ENCODE measurements around the gene HSPB7.
"Not testable (repeated sequence)": the region's sequence is repeated elsewhere in the genome, so short reads cannot be mapped to it uniquely, and the experiment has no call there.

Gene HSPB7

DNA sequence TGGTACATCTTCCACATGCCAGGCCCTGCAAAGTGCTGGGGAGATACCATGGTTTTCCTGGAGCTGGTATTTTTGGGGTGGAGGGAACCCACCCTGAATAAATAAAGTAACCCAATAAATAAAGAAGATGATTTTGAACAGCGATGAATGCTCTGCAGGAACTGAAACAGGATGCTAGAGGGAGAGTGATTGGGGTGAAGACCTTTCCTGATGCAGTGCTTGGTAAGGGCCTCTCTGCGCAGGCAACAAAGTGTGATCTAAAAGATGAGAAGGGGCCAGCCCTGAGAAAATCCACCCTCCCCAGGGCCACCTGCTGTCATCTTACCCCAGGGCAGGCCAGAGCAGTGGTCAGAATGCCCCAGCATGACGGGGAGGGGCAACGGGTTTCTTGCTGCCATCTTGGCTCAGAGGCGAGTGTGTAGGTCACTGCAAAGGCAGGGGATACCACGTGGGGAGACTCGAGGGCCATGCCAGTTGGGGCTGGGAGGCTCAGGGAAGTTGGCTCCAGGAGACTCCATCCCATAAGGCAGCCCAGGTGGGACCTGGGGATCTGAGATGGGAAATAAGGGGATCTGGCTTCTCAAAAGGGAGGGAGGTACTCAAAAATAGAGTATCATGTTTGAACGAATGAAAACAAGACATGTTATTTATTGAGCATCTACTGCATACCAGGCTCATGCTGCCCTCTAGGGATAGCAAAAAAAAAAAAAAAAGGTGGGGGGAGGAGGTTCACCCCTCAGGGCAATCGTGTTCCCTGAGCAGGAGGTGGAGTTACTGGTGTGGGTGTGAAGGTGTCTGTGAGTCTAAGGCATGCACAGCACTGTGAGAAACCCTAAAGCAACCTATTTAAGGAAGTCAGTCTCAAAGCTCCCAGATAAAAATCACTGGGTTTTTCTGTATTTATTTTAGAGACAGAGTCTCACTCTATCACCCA, 11.0 kb downstream of the HSPB7 start:
- DNase-seq = no peak

DNA sequence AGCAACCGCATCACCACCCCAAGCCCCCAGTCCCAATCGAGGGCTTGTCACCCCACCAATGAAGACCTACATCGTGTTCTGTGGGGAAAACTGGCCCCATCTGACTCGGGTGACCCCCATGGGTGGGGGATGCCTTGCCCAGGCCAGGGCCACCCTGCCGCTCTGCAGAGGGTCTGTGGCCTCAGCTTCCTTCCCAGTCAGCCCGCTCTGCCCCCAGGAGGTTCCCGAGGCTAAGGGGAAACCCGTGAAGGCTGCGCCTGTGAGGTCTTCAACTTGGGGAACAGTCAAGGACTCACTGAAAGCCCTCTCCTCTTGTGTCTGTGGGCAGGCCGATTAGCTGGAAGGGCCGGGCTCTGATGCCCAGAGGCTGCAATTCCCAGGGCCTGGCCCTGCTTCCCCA, 11.8 kb downstream of the HSPB7 start:
- DNase-seq = no peak

DNA sequence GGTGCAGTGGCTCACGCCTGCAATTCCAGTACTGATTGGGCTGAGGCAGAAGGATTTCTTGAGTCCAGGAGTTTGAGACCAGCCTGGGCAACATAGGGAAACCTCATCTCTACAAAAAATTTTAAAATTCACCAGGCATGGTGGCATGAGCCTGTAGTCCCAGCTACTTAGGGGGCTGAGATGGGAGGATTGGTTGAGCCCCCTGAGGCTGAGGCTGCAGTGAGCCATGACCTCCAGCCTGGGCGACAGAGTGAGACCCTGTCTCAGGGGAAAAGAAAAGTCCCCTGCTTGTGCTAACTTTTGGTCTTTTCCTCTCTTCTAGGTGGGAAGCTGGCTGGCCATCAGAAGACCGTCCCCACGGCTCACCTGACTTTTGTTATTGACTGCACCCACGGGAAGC, 12.2 kb downstream of the HSPB7 start:
- no peak for DNase-seq

DNA sequence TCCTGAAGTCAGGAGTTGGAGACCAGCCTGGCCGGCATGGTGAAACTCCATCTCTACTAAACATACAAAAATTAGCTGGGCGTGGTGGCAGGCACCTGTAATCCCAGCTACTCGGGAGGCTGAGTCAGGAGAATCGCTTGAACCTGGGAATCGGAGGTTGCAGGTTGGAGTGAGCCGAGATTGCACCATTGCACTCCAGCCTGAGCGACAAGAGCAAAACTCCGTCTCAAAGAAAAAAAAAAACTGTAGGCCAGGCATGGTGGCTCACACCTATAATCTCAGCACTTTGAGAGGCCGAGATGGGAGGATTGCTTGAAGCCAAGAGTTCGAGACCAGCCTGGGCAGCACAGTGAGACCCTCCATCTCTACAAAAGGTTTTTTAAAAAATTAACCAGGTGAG, 16.6 kb downstream of the HSPB7 start:
- DNase-seq = not testable (repeated sequence)

DNA sequence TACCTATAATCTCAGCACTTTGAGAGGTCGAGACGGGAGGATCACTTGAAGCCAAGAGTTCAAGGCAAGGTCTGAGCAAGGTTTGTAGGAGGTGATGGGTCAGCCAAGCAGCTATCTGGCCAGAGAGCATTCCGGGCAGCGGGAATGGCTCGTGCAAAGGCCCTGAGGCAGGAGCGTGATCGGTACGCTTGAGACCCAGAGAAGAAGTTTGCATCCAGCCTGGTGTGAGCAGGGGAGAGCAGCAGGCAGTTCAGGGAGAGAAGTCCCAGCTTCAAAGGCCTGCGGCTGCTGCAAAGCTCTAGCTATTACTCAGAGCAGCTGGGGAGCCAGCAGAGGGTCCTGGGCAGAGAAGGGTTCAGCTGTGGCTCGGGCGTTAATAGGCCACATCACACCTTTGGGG, 18.9 kb downstream of the HSPB7 start:
- DNase-seq = no peak

DNA sequence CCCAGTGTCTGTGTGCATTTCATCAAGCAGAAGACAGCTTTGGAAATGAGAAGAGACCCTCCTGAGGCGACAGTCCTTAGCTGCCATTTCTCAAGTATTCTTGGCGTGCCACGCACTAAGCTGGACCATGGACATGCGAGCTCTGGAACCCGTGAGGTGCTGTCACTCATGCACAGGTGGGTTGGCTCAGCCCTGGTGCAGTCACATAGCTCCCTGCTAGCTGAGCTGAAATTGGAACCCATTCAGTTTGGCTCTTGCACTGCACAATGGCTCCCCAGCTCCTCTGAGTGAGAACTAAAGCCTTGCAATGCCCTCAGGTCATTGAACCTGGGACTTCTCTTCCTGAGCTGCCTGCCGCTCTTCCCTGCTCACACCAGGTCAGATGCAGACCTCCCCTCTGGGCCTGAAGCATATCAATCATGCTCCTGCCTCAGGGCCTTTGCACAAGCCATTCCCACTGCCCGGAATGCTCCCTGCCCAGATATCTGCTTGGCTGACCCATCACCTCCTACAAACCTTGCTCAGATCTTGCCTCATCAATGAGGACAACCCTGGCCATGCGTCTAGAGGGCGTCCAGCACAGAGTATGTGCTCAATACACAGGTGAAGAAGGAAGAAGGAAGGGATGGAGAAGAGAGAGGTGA, 20.1 kb downstream of the HSPB7 start:
- DNase-seq = no peak

DNA sequence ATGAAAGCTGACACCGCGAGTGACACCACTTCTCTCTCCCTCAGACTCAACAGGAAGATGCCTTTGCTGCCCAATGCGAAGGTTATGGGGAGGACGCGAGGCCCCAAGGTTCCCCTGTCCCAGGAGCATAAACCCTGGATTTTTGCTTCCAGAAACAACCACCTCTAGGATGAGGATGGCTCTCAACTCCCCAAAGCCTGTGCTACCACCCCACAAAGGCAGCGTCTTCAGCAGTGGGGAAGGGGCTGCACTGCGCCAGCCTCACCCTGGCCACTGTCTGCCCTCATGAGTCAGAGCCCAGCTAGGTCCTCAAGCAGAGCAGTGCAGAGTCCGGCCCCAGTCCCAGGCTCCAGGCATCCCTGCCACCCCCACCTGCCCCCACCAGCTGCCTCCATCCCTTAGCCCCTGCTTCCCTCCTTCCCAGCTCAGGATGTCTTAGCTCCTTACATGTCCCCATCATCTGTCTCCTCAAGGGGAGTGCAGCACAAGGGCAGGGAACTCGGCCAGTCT, 20.7 kb downstream of the HSPB7 start:
- DNase-seq = no peak

DNA sequence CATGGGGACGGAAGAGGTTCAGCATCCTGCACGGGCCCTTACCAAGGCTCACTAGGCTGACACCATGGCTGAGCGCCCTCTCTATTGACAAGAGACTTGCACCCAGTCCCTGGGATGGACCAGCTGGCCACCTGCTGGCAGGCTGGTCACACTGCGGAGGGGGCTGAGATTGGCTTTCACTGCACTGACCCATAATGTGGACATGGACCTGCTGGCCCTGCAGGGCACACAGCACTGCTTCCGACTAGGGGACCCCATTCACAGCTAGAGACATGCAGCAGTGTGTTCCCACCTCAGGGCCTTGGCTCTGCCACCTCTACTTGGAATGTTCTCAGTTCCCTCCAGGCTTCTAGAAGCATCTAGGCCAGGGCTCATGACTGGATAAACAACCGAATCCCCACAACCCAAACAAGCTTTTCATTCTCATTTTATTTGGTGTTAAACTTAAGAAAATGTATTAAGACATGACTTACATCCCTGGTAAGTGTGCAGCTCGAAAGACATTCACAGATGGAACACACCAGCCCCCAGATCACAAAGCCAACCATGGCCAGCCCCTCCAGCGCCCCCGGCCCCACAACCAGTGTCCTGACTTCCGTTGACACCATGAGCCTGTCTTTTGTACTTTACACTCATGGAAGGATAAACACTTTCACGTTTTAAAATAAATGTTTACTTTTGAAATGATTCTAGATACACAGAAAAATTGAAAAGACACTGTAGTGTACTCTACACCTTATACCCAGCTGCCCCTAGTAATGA, 23.1 kb downstream of the HSPB7 start:
- peak; percentile 51 for DNase-seq

DNA sequence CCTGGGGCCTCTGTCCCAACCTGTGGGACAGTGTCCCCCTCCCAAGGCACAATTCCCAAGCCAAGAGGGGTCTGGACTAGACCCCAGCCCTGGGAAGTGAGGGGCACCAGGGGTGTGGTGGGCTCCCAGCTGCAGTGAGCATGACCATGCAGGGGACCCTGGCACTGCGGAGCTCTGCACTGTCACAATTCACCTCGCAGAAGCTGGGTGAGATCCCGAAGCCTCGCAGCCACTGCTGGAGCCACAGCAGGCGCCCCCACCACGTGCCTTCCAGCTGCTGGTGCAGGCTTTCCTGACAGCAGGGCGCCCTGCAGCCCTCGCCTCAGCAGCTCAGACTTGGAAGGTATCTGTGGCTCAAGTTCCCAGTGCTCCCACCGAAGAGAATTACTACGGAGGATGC, 23.8 kb downstream of the HSPB7 start:
- no peak for DNase-seq

DNA sequence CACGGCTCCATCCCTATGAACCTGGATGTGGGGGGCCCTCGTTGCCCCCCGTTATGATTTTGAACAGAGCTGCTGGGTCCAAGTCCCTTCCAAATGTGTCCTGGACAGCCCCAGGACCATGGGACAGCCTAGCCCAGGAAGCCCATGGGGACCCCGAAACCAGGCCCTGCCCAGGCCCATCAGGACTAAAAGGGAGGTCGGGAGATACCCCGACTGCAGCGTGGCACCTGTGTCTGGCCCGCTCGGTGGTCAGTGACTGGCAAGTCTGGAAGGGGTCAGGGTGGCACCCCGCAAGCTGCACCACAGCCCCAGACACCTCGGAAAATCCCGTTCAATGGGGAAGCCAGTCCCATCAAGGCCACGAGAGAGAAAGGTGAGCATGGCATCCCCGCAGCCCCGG, 24.2 kb downstream of the HSPB7 start:
- no peak for DNase-seq

DNA sequence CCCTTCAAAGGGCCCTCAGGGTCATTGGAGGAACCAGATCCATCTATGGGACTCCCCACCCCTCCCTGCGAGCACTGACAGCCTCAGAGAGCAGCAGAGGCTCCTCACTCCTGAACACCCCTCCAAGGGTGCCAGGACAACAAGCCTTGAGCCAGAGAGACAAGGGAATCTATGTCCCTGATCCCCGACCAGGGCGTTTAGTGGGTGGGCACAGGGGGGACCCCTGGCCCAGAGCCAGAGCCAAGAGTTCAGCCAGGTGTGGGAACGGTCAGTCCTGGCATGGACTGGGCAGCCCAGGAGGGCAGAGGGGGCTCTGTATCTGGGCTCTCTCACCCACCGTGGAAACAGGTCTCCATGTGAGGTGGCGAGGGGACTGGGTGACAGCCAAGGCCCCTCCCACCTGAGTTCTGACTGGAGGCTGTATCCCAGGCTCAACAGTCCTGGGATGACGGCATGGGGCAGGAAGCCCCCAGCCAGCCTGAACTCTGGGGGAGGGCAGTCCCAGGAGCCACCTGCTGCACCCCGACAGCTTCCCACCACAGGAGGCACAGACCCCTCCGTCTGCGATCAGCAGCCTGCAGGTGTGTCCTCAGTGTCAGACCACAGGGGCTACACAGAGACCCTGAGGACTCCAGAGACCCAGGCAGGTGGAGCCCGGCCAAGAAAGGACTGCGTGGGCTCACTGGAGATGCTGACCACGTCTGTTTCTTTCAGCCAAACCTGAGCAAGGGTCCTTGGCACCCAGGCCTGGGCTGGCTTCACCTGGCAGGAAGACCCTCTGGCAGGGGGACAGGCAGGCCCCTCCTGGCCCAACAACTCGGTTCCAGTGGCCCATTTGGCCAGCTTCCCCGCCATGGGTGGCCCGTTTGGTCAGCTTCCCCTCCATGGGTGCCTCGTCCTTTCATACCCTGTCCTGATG, 25.0 kb downstream of the HSPB7 start:
- DNase-seq = no peak

DNA sequence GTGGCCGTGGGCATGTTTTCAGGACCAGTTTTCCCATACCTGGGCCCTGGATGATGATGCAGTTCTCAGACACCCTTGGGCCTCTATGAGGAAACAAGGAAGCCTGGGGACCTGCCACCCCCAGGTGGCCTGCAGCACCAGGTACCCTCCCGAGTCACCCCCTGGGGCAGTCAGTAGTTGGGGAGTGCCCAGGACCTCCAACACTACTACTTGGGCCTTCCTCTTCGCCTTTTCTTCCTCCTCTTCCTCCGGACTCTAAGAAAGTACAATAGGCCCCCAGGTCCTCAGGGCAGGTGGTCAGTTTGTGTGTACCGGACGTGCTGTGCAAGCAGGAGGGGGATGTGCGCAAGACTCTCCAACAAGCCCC, 25.7 kb downstream of the HSPB7 start:
- DNase-seq = no peak

DNA sequence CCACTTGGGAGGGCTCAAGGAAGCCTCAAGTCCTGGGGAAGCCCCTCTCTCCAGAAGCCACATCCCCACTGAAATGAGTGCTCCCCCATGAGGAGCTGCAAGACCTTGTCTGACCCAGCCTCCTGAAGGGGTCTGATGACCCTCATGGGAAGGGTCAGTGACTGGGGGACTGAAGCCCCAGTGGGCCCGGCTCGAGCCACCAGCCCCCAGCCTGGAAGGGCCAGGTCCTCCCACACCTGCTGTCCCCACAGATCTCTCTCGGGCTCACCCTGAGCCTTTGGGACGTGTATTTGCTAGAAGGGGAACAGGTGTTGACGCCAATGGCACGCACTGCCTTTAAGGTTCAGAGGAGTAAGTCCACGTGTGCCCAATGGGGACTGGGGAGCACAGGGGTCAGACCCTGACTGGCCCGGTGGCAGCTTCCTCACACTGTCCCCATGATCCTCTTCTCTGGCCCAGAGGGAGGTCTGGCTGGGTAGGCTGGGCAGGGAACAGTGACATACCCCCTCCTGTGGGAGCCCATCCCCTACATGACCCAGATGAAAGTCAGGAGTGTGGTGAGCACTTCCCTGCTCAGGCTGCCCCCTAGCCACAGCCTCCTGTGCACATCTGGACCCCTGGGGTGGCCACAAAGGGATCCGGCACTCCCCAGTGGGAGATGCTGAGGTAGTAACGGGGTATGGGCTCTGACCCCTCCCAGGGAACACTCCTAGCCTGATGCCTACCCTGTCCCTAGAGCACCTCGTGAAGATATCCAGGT, 26.2 kb downstream of the HSPB7 start:
- DNase-seq = no peak

DNA sequence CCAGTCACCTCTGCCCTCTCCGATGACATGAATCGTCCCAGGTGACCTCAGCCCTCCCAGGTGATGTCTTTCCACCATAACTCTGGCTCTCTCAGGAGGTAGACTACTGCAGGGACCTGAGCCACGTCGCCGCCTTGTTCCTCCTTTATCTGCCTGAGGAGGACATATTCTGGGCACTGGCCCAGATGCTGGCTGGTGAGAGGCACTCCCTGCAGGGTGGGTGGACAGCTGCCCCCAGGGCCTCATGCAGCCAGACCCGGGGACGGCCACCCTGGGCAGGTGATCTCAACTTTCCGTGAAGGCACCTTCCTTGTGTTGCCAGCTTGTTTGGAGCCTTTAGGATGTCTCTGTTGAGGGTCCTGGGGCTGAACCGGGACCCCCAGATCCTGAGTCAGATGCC, 28.1 kb downstream of the HSPB7 start:
- DNase-seq = no peak

DNA sequence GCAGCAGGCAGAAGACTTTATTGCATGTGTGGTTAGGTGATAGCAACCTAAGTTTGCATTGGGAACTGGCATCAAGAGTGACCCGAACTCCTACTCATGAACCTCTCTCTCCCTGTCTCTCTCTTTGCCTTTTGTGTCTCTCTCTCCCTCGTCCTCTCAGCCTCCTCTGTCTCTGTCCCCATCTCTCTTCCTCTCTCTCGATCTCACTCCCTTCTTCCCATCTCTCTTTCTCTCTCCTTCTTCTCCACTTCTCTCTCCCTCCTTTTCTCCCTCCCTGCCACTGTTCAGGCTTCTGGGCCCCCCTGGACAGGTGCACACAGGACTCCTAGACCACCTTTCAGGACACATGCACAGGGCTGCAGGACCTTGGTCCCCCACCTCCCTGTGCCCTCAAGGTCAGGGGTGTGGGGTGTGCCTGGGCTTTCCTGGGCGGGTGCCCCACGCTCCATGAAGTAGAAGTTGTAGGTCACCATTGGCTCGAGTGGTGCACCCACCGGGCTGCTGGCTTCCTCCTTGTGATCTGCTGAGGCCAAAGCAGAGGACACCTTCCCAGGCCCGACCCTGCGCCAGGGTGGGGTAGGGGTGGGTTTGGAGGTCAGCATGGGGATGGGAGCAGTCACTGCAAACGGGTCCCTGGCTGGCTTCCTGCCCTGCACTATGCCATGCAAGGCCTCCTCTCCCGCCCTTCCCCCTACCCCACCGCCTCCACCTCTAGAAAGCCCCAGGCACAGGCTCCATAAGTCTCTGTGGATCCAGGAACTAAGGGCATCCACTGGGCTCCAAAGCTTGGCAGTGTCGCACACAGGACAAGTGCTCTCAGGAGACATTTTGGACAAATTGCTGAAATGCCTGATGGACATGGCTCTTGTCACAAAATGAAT, 28.7 kb downstream of the HSPB7 start:
- DNase-seq = no peak

DNA sequence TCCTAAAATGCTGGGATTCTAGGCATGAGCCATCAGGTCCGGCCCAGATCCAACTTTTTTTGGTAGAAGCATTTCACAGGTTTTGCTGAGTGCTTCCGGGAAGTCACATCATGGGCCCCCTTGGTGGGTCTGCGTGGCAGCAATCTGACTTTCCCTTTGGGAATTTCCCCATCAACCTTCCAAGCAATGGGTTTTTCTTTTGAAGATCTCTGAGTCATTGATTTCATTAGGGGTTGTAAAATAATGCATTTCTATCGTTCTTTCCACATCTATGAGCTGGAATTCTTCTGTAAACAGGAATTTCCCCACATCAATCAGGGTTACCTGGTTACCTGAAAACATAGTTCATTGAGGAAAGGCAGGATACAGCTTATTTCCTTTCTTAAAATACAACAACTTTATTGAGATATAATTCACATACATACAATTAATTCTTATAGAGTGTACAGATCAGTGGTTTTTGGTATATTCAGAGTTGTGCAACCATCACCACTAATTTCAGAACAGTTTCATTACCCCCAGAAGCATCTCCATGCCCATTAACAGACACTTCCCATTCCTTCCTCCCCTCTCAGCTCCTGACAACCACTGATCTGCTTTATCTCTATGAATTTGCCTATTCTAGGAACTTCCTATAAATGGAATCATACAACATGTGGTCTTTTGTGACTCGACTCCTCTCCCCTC, 32.1 kb downstream of the HSPB7 start:
- no peak for DNase-seq

DNA sequence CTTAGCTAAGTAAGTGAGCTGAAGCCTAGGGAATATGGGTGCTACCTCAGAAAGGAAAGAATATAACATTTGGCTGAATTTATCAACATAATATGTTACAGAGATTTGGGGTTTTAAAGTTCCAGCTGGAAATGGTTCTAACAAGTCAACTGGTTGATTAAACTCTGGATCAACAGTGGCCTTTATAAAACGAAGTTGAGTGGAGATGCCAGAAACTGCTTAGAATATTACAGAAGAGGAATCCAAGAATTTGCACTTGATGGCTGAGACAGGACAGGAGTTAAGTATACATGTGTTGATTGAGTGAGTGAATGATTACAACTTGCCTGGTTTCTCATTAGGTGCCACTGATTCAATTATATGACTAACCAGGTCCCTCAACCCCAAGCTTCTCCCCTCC, 34.6 kb downstream of the HSPB7 start:
- DNase-seq = no peak

DNA sequence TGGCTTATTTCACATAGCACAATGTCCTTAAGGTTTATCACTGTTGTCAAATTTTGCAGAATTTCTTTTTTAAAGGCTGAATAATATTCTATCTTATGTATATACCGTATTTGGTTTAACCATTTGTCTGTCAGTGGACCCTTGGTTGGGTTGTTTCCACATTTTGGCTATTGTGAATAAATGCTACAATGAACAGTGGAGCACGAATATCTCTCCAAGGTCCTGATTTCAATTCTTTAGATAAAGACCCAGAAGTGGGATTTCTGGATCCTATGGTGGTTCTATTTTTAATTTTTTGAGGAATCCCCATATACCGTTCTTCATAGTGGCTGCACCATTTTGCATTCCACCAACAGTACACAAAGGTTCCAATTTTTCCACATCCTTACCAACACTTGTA, 36.2 kb downstream of the HSPB7 start:
- DNase-seq = no peak

DNA sequence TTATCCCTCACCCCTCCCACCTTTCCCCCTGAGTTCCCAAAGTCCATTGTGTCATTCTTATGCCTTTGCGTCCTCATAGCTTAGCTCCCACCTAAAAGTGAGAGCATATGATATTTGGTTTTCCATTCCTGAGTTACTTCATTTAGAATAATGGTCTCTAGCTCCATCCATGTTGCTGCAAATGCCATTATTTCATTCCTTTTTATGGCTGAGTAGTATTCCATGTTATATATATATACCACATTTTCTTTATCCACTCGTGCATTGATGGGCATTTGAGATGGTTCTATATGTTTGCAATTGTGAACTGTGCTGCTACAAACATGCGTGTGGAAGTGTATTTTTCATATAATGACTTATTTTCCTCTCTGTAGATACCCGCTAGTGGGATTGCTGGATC, 39.9 kb downstream of the HSPB7 start:
- DNase-seq = not testable (repeated sequence)
